Body of pancreas (tissue), 4 donors: Measurements from ENCODE around the gene ABCC1.

Experiments
- CTCF ChIP-seq, 7 experiments: fragments of 450-650 bp in 4 of 7; fragments of 200-600 bp in 3 of 7; sonication (generic) in 3 of 7; IDR thresholded peaks; one replicate each; pipeline ENCODE4 v1.5.1; 2016 to 2019; ENCODE audit warnings: antibody characterized with exemption in 7 of 7
- POLR2A ChIP-seq, 3 donors: fragments of 450-650 bp; IDR thresholded peaks; one replicate each; pipeline ENCODE4 v1.6.1; 2016; ENCODE audit warnings: antibody characterized with exemption in 3 of 3, mild to moderate bottlenecking in 2 of 3

- no peak for TF ChIP-seq CTCF (IDR thresholded peaks at IDR 0.05)
- no peak for TF ChIP-seq POLR2A (IDR thresholded peaks at IDR 0.05)
Measured at GRCh38 chr16:16141141-16141540, 191.7 kb downstream of the ABCC1 start.
